Lower leg skin (tissue), 4 donors: ENCODE results near the gene TPRA1. TPM values are rescaled to one million over a fixed set of nuclear protein-coding genes. Genes with fewer than 3 reads are reported as not detected.
A peak's percentile ranks its signal among the peaks of the same experiment; 100 is the strongest.

Experiments
- DNase-seq, 2 donors: peaks; one replicate each; pipeline ENCODE4 v3.0.0-alpha.2; 2019; ENCODE audit warnings: low spot score in 2 of 2
- H3K4me3 ChIP-seq: fragments of 200-600 bp; sonication (generic); 2 replicates; pipeline ENCODE4 v1.5.1; 2017; ENCODE audit warnings: mild to moderate bottlenecking, low read depth; ENCODE audit not compliant: poor library complexity, severe bottlenecking
- CTCF ChIP-seq, 3 donors: fragments of 450-650 bp; IDR thresholded peaks; one replicate each; pipeline ENCODE4 v1.5.1; 2016; ENCODE audit warnings: antibody characterized with exemption in 3 of 3, mild to moderate bottlenecking in 3 of 3, moderate library complexity in 2 of 3
- POLR2A ChIP-seq, 2 donors: fragments of 450-650 bp; IDR thresholded peaks; one replicate each; pipeline ENCODE4 v1.6.1; 2016 to 2017; ENCODE audit warnings: antibody characterized with exemption in 2 of 2, mild to moderate bottlenecking in 1 of 2, moderate library complexity in 1 of 2
- WGBS, 2 donors: methylation state at CpG; one replicate each; pipeline ENCODE4 v1.1.5; 2018; 5-methylcytosine and 5-hydroxymethylcytosine counted together
- intact Hi-C: fragments of 100-400 bp; cut with DNase I; formaldehyde crosslinking; loops from one replicate; pipeline ENCODE4 v1.15.0; 2023; ENCODE audit warnings: low total_unique reads
- total RNA-seq, 4 donors: library from RNA; depleted of rRNA; stranded (reverse); fragments of >200 nt; gene quantifications; one replicate each; pipeline ENCODE4 v1.1.0, GENCODE V29; 2016

TPRA1 gene
- total RNA-seq, 4 donors from 2014 or later: 57.3 to 87.5 (median 82.4) TPM

- WGBS, 2 donors: 0% methylated on average over 9 to 30 of the region's 56 CpGs
- peak overlapping the region; percentile 87 for H3K4me3 ChIP-seq
- DNase-seq: peak in 1 of 2 donors; percentile 91
- TF ChIP-seq POLR2A (IDR thresholded peaks at IDR 0.05) (no peak), CTCF (IDR thresholded peaks at IDR 0.05) (no peak)
- intact Hi-C loops: no loop called here
Observed at GRCh38 chr3:127589600-127590281, 792 bp downstream of the TPRA1 start.

- TF ChIP-seq CTCF (IDR thresholded peaks at IDR 0.05) (no peak), POLR2A (IDR thresholded peaks at IDR 0.05) (no peak)
- peak overlapping the region; percentile 87 for H3K4me3 ChIP-seq
- intact Hi-C loops: no loop called here
- no peak for DNase-seq
- whole genome bisulfite sequencing, 2 donors: 9 to 12% methylated on average over 12 of the region's 12 CpGs
Observed at GRCh38 chr3:127588806-127589577, 1.5 kb downstream of the TPRA1 start.

- TF ChIP-seq CTCF (IDR thresholded peaks at IDR 0.05) (no peak), POLR2A (IDR thresholded peaks at IDR 0.05) (no peak)
- intact Hi-C loops: no loop called here
- 81 to 83% methylated on average over 4 of the region's 4 CpGs for WGBS, 2 donors
- DNase-seq: no peak
- H3K4me3 ChIP-seq: no peak overlapping the region
Observed at GRCh38 chr3:127587876-127588275, 2.7 kb downstream of the TPRA1 start.

GRCh38 chr3:127585813-127586413, 4.6 kb downstream of the TPRA1 start:
- DNase-seq: no peak
- intact Hi-C loops: no loop called here
- TF ChIP-seq POLR2A (IDR thresholded peaks at IDR 0.05) (no peak), CTCF (IDR thresholded peaks at IDR 0.05) (no peak)
- 87 to 89% methylated on average over 6 of the region's 6 CpGs for WGBS, 2 donors
- H3K4me3 ChIP-seq: no peak overlapping the region

GRCh38 chr3:127585163-127585812, 5.2 kb downstream of the TPRA1 start:
- intact Hi-C loops: no loop called here
- TF ChIP-seq CTCF (IDR thresholded peaks at IDR 0.05) (no peak), POLR2A (IDR thresholded peaks at IDR 0.05) (no peak)
- 60 to 62% methylated on average over 4 of the region's 4 CpGs for WGBS, 2 donors
- no peak for DNase-seq
- no peak overlapping the region for H3K4me3 ChIP-seq
